Measurements from ENCODE around the gene MARK3. TPM values are rescaled to one million over a fixed set of nuclear protein-coding genes. Genes with fewer than 3 reads are reported as not detected.
A peak's percentile ranks its signal among the peaks of the same experiment; 100 is the strongest.

The MARK3 gene
- total RNA-seq, 1 donor from 2014 or later: 74.9 TPM

DNA sequence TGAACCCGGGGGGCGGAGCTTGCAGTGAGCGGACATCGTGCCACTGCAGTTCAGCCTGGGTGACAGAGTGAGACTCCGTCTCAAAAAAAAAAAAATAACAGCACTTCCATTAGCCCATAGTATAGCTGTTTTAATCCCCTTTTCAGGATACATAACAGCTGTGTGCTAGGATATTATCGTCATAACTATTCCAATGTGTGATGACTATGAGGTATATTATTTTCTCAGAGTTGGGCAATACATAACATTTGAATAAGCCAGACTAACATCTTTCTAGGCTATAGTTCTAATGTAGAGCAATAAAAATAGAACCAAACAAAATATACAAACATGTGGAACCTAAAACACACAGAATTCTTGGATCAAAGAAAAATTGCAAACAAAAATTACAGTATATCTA is 57.1 kb downstream of the MARK3 start:
- no peak for DNase-seq

DNA sequence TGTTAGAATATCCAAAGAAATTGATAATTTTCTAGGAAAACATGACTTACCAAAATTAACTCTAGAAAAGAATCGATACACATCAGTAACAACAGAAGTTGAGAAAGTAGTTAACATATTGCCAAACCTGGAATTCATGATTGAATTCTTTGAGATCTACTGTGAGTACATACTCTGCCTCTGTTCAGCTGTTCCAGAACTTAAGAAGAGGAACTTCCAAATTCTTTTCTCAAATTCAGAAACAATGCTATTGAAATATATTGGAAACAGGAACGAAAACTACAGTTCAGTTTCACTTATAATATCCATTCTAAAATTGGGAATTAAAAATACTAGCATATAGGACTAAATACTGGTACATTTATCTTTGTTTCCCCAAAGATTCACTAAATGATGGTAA is 57.9 kb downstream of the MARK3 start:
- no peak for DNase-seq

DNA sequence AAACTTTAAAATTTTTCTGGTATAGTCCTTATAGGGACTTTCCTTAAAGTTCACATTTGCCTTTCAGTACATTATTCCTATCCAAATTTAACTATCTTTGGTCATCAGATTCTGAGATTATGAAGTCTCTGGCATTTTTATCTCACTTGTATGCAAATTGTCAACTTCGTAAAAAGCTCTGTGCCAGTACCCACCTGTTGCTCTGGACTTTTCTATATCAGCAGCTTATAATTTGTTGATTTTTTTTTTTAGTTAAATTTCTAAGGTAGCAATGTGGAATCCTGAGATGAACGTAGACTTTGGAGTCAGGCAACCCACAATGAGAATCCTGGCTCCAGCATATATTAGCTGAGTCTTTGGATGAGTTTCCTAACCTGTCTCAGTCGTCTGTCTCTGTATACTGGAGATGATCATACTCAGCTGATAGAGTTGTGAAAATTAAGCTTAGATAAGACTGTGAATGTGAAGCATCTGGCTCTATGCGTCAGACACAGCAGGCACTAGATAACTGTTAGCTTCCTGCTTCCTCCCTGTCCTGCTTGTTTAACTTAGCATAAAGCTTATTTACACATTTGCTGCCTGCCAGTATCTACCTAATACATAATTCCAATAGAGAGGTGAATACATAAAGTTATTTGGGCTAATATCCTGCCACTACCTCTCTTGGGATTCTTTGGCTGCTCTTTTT is 59.8 kb downstream of the MARK3 start:
- peak; percentile 37 for DNase-seq

DNA sequence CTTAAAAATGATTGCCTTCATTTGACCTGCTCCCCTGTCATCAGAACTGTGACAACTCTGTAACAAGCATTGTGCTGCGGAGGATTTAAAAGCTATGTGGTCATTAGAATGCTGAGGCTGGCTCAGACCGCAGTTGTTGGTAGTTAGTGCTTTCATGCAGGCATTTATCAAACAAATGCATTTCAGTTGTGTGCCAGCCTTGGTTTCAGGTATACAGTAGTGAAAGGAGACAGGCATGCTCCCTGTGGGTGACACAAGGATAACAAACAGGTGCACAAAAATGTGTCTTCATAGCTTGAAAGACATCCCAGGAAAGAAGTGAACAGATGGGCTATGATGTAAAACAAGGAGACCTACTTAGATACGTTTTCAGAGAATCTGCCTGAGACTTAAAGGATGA is 60.6 kb downstream of the MARK3 start:
- no peak for DNase-seq

DNA sequence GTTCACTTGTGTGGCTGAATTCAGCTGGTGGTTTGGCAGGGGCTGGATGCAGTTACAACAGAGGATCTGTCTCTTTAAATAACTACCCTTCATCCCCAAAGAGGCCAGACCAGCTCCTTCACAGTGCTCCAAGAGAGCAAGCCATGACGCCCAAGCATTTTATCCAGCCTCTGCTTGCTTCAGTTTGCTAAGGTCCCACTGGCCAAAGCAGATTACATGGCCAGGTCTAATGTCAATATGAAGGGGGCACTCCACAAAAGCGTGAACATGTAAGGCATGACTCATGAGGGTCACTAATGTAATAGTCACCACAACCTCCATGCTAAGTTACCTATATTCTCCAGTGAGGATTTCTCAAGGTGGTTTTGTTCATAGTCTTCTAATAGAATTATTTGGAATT is 62.9 kb downstream of the MARK3 start:
- DNase-seq: no peak

DNA sequence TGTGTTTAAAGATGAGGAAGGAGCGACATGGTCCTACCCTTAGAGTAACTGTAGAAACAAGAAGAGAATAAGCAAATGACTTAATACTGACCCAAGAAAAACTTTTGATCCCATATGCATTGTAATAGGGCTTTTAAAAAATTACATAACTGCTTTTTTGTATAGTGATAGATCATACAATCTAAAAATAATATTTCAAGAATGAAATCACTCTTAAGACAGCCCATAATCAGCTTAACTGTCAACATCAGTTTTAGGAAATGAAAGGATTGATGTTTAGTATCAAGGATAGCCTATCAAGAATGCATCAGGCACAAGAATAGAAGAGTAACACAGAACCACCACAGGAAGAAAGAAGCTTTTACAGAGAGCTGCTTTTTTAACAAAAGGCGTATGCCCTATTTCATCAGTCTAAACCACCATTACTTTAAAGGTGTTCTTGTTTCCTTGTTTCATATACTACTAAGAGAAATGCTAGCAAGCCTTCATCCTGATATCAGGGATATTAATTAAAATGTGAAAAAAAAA is 64.5 kb downstream of the MARK3 start:
- DNase-seq: no peak

DNA sequence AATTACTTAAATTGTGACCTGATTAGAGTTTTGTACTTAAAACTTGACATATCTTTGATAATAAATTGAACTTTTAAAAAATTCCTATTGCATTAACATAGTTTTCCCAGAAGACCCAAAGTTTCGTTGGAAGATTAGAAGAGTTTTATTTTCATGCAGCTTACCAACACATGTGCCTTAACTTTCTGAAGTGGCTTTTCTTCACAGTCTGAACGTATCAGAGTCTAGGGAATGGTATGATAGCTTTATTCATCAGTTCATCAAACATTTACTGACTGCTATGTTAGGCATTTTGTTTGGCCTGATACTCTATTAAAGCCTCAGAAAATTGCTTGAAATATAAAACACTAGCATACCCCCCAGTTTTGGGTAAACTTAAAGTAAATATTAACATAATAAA is 65.2 kb downstream of the MARK3 start:
- no peak for DNase-seq

DNA sequence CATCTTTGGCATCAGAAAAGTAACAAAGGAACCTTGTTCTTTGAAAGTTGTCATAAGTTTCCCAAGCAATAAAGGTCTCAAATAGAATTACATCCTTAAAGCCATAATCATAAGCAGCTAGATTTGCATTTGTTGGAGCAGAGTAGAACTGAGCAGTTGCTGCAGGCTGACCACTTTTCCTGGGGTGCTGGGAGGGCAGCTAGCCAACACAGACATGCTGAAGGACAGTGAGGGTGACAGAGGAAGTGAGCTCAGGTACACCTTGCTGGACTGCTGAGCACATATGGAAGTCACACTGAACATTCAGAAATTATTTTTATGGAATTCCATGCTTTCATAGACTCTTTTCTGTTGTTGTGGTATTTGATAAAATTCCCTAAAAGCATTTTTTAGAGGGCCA is 66.2 kb downstream of the MARK3 start:
- no peak for DNase-seq

DNA sequence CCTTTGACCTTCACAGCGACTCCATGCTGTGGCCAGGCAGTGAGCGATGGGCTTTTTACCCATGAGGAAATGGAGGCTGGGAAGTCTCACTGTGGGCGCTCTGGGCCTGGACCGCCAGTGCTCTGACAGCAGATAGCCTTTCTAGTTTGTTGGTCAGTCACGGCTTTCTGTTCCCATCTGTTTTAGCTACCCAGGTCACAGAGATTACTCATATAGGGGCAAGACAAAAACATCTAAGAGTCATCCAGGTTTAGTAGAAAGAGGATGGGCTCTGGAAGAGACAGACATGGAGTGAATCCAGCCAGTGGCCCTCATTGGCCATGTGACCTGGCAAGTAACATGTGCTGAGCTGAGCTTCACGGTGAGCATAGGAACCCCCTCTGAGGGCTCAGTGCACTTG is 68.6 kb downstream of the MARK3 start:
- DNase-seq: no peak

DNA sequence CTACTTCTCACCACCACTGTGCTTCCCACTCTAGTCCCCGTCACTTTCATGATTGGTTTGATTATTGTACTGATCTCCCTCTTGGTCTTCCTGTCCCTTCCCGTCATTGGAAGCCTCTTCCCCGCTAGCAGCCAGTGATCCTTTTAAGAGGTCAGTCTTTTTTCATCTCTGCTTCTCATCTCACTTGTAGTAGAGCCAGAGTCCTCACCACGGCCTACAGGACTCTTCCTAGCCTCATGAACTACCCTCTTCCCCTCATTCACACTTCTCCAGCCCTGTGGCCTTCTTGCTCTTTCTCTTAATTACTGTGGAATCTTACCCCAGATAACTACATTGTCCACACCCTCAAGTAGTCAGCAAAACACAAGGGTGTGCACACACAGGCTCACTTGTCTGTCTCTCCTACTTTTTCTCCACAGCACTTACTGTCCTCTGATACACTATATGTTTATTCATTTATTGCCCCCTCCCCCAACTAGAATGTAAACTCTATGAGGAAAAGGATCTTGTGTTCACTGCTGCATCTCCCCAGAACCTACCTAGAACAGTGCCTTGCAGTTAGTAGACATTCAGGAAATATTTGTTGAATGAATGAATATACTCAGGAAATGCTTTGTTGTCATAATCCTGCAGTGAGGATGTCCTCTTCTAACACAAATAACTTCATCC is 71.1 kb downstream of the MARK3 start:
- peak; percentile 56 for DNase-seq

DNA sequence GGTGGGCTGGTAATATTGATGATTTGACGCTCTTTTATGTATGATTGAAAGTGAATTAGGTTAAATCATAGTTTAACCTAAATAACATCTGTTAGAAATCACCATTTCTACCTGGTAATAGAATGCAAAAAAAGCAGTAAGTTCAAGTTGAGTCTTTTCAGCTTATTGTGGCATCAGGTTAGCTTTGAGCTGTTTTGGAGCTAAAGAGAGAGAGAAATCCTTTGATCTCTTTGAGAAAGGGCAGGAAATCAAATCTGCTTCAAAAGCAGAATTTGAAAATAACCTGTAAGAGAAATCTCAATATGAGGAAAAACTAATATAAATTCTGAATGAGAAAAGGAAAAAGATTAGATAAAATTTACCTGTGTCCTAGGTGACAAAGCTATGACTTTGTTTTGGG is 75.2 kb downstream of the MARK3 start:
- no peak for DNase-seq

DNA sequence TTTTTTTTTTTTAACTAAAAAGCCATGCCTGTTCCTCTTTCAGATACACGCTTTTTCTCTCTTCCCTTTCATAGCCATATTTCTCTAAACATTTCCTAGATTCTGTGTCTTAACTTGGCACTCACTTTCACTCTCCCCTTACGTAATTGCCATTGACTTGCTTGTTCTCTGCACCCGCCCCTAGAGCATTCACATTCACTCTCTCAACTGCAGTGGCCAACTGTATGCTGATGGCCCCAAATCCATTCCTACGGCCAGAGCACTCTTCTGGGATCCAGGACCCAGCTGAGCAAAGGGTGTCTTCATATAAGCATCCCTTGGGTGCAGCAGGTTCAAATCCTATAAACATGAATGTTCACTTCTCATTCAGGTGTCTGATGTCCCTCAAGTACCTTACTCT is 77.9 kb downstream of the MARK3 start:
- no peak for DNase-seq

DNA sequence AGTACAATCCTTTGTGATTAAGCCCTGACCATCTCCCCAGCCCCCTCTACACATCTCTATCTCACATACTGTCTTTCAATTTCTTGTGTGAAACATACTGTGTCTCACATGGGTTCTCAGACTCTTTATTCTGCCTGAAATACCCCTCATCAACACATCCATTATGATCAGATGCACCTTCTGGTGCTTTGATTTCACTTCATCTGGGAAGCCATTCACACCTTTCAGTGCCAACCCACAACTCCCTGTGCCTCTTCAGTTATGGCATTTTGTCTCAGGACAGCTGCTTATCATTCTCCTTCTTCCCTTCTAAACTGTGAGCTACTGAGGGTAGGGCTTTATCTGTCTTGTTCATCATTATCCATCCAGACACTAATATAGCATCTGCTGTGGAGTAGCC is 78.6 kb downstream of the MARK3 start:
- DNase-seq: no peak

DNA sequence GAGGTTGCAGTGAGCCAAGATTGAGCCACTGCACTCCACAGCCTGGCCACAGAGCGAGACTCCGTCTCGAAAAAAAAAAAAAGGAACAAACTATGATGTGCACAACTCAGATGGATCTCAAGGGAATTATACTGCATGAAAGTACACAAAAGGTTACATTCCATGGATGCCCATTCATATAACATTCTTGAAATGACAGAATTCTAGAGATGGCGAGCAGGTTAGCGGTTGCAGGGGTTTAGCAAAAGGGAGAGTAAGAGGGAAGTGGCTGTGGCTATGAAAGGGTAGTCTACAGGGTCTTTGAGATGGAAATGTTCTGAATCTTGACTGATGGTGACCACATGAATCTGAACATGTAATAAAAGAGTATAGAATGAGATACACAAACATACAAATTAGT is 87.7 kb downstream of the MARK3 start:
- DNase-seq: no peak

DNA sequence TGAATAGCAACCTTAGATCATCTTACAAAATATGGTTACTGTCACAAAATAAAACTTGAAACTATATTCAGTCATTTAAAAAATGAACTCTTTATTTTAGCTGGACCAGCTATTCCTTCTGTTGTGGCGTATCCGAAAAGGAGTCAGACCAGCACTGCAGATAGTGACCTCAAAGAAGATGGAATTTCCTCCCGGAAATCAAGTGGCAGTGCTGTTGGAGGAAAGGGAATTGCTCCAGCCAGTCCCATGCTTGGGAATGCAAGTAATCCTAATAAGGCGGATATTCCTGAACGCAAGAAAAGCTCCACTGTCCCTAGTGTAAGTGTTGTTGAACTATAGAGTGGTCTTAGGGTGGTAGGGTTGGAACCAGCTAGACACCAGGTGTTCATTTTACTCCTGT is 89.7 kb downstream of the MARK3 start:
- peak; percentile 49 for DNase-seq

DNA sequence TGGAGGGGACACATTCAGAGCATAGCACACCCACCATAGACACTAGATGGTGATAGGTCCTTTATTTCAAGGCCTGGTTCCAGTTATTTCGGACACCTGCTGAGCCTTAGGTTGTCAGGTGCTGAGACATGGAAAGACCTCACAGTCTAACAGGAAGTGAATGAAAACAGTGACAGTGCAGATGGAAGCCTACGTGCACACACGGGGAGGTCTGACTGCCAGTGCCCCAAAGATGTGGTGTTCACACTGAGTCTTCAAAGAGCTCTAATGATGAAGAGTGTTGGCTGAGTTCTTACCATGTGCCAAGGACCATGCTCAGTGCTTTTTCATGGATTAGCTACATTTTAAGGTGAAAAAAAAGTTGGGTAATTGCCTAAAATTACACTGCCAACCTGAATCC is 90.8 kb downstream of the MARK3 start:
- DNase-seq: no peak

DNA sequence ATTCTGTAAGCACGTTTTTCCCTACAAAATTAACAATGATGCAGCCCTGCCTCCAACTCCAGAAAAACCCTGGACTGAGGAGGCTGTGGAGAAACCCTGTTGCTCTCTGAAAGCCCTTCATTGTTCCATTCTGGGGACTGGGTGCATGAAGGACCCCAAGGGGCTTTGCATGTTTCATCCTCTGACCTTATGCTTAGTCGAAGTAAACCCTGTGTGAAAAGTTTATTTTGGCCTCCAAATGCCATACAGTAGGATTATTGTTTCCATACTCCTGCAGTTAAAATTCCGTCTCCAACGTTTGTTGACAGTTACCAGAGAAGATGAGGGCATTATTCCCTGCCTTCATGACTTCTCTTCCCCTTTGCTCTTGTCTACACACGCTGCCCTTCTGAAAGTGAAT is 91.4 kb downstream of the MARK3 start:
- no peak for DNase-seq

DNA sequence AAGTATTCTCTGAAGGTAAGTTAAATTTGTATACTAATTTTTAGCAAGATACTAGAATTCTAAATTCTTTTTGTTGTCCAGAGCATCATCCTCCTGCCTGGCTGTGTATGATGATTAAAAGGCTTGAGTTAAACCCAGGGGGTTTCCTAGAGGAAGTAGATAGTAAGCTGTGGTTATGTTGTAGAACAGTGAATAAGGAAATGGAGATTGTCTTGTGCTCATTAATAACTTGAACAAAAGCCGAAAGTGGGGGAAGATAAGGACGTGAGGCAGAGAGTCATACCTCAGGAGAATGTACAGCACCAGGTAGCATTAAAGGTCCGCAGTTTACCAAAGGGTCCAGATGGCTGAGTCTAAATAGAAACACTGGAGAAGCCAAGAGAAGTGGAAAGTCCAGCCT is 95.4 kb downstream of the MARK3 start:
- DNase-seq: peak; percentile 39

DNA sequence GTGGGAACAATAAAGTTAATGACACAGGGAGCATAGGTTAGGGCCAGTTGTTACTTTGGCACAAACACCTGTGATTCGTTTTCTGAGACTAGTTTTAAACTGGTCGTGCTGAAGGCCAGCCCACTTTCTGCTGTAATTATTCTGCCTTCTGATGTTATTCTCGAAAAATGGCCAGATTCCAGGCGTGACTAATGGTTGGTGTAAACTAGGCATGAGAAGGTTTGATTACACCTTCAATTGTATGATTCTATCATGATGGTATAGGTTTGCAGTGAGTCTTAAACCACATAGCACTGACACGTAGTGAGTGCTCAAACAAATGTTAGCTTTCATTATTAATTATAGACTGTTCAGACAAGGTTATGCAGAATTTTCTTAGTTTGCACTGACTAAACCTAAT is 98.4 kb downstream of the MARK3 start:
- DNase-seq: peak; percentile 87

DNA sequence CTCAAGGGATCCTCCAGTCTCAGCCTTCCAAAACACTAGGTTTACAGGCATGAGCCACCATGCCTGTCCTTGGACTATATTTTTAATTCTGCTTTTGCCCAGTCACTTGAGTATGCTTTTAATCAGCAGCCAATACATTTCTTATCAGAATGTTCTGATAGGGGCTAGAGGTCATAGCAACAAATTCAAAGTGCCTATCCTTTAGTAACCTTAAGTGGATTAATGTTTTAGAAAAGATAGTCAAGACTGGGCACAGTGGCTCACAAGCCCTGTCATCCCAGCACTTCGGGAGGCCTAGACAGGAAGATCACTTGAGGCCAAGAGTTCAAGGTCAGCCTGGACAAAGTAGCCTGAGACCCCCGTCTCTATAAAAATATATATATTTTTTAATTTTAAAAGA is 100.3 kb downstream of the MARK3 start:
- no peak for DNase-seq

DNA sequence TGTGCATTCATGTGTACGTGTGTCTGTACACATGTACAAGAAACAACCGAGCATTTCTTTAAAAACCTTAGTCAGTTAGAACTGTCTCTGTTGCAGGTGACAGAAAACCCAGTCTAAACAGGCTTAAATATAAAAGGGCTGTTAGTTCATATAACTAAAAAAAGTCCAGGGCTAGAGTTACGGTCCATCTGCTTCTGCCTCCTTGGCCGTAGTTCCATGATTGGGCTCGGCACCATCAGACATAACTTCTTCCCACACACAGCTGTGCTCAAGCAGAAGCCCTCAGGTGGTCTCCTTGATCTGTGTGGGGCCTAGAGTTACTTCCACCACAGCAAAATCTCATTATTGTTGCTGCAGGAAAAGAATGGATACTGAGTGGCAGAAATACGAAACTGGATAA is 102.9 kb downstream of the MARK3 start:
- DNase-seq: no peak

DNA sequence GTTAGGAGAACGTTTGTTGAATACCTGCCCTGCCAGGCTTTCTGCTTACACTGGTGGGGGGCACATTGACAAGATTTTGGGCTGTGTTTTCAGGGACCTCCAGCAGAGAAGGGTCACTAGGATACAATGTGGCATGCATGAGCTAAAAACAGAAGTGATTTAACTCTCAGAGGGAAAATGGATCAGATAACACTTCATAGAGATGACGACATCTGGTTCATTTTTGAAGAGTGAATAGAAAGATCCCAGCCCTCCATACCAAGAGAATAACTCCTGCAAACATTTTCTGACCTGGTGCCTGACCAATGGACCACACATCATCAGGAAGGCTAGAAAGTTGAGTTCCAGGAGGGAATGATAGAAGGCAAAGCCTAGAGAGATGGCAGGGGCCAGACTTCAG is 103.7 kb downstream of the MARK3 start:
- DNase-seq: no peak

DNA sequence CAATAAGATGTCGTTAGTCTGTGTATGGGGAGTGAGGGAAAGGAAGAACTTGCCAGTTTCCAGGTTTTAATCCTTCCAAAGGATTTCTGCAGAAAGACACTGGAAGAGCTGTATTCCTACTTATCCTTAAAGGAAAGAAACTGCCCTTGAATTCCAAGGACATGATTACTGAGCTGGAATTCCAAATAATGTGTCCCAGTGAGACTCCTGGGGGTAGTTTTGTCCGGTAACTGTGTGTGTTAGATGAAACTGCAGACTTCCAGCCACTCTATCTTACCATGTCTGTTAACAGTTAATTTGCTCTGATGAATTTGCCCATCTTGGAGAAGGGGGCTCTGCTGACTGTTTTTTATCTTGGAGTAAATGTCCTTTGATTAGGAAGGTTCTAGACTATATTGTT is 104.4 kb downstream of the MARK3 start:
- no peak for DNase-seq

DNA sequence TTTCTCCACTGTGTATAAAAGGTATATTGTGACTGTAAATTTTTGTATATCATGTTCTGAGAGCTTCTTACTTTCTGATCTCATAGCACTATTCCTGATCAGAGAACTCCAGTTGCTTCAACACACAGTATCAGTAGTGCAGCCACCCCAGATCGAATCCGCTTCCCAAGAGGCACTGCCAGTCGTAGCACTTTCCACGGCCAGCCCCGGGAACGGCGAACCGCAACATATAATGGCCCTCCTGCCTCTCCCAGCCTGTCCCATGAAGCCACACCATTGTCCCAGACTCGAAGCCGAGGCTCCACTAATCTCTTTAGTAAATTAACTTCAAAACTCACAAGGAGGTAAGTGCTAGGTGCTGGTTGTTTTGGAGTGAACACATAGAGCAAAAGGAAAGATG is 106.5 kb downstream of the MARK3 start:
- DNase-seq: no peak
